HL-60 (cell line): ENCODE measurements around the gene SWSAP1.

Source experiments
- CTCF ChIP-seq: IDR thresholded peaks from one replicate; pipeline ENCODE4 v1.5.1; 2011; ENCODE audit warnings: low read length, control low read depth, inconsistent platforms; ENCODE audit not compliant: insufficient read depth
- GABPA ChIP-seq: IDR thresholded peaks from 2 replicates; pipeline ENCODE4 v1.6.1; 2012; ENCODE audit warnings: low read depth
- POLR2AphosphoS5 ChIP-seq: IDR thresholded peaks from 2 replicates; pipeline ENCODE4 v1.6.1; 2012; ENCODE audit warnings: low read depth
- REST ChIP-seq: IDR thresholded peaks from 2 replicates; pipeline ENCODE4 v1.6.1; 2012; ENCODE audit warnings: low read depth; ENCODE audit not compliant: insufficient replicate concordance
- SPI1 ChIP-seq: IDR thresholded peaks from 2 replicates; pipeline ENCODE4 v1.6.1; 2012; ENCODE audit warnings: low read depth, mild to moderate bottlenecking, borderline replicate concordance

DNA sequence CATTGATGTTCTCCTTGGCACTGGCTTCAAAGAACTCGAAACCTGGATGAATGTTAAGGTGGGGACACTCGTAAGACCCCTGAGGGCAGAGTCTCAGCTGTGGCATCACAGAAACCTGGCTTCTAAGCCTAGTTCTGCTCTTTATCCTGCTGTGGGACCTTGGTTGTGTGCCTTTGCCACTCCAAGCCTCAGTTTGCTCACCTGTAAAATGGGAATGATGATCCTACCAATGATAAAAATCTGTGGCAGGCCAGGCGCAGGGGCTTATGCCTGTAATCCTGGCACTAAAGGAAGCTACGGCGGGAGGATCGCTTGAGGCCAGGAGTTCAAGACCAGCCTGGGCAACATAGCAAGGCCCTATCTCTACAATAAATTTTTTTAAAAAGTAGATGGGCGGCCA, 48.9 kb upstream of the SWSAP1 start:
- no peak for TF ChIP-seq CTCF
- no peak for TF ChIP-seq SPI1
- no peak for TF ChIP-seq GABPA
- TF ChIP-seq POLR2AphosphoS5 = no peak
- no peak for TF ChIP-seq REST
